ENCODE results near the gene ATXN1.

ATXN1 gene

DNA sequence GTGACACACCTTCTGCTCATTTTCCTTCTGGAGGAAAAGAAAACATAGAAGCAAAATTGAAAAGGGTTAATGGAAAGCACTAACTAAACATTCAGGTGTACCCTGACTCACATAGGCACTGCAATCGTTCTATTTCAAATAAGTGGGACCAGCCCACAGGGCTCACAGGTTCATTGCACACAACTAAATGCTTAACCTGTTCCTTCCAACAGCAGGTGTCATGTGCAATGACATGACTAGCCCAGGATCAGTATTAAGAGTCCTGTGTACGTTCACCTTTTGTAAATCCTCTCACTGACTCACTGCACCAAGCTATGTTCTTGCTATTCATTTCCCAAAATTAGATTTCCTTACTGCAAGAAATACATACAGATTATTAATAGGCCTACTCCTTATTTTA, 371.6 kb downstream of the ATXN1 start:
- POLR2A ChIA-PET: no interaction called here

DNA sequence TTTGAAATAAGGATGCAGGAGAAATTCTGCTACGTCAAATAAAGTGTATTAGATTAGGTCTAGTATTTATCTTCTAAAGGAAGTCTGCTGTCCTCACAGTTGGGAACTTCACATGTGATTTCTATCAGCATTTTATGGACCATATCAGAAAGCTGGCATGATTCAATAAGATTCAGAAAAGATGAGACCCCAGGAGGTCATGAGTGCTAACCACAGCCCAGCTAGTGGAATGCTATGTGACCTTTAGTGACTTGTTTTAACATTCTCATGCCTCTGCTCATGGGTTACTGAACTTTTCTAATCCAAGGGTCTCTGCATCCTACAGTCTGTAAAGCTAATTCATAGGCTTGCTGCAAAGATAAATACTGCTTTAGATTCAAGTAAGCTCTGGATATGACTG, 372.8 kb downstream of the ATXN1 start:
- Histone ChIP-seq H3K27ac (ENCODE audit: extremely low read depth, low read depth, low read length) (no peak overlapping the region), H3K4me1 (ENCODE audit: control insufficient read depth, insufficient read depth, low read length) (no peaks in the 10 kb centered on the region), H3K9me3 (ENCODE audit: control insufficient read depth, insufficient read depth, low read depth, low read length) (no peaks in the 10 kb centered on the region), H3K4me3 (ENCODE audit: low read depth, low read length) (no peak overlapping the region), H3K36me3 (ENCODE audit: control insufficient read depth in 2 of 2, insufficient read depth in 1 of 2, low read length in 2 of 2) (no peaks in the 10 kb centered on the region)
- POLR2A ChIA-PET: no interaction called here
- no peak for TF ChIP-seq RBAK (tag by site-specific recombination; IDR thresholded peaks at IDR 0.05)
- no peak for TF ChIP-seq ZNF544 (tag by site-specific recombination; IDR thresholded peaks at IDR 0.05)
- no peak for TF ChIP-seq ZNF341 (tag by site-specific recombination; IDR thresholded peaks at IDR 0.05; ENCODE audit: low read depth)
- no peak for TF ChIP-seq ZEB2 (tag by site-specific recombination; IDR thresholded peaks at IDR 0.05)
- TF ChIP-seq ZNF600 (tag by site-specific recombination; IDR thresholded peaks at IDR 0.05): no peak
- no peak for TF ChIP-seq MZF1 (tag by site-specific recombination; IDR thresholded peaks at IDR 0.05; ENCODE audit: borderline replicate concordance)
- no peak for TF ChIP-seq GLIS1 (tag by site-specific recombination; IDR thresholded peaks at IDR 0.05)
- TF ChIP-seq, protein P1, sequence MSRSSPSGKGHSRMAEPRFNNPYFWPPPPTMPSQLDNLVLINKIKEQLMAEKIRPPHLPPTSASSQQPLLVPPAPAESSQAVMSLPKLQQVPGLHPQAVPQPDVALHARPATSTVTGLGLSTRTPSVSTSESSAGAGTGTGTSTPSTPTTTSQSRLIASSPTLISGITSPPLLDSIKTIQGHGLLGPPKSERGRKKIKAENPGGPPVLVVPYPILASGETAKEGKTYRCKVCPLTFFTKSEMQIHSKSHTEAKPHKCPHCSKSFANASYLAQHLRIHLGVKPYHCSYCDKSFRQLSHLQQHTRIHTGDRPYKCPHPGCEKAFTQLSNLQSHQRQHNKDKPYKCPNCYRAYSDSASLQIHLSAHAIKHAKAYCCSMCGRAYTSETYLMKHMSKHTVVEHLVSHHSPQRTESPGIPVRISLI (tag by site-specific recombination; IDR thresholded peaks at IDR 0.05): no peak
- TF ChIP-seq ZNF571 (tag by site-specific recombination; IDR thresholded peaks at IDR 0.05): no peak
- no peak for TF ChIP-seq ZNF707 (tag by site-specific recombination; IDR thresholded peaks at IDR 0.05)
- TF ChIP-seq ZNF391 (tag by site-specific recombination; IDR thresholded peaks at IDR 0.05; ENCODE audit: borderline replicate concordance, low read depth): no peak
- no peak for TF ChIP-seq ZNF510 (tag by site-specific recombination; IDR thresholded peaks at IDR 0.05; ENCODE audit: insufficient replicate concordance)
- TF ChIP-seq ZNF37A (tag by site-specific recombination; IDR thresholded peaks at IDR 0.05): no peak
- TF ChIP-seq ATF2 (tag by site-specific recombination; IDR thresholded peaks at IDR 0.05; ENCODE audit: low read depth): no peak
- TF ChIP-seq ZNF701 (tag by site-specific recombination; IDR thresholded peaks at IDR 0.05): no peak
- no peak for TF ChIP-seq GLI2 (tag by site-specific recombination; IDR thresholded peaks at IDR 0.05; ENCODE audit: borderline replicate concordance, low read depth)
- no peak for TF ChIP-seq ZXDB (tag by site-specific recombination; IDR thresholded peaks at IDR 0.05)
- CTCF ChIA-PET: interaction anchor here (0.6 to 1.5 kb wide), 3 partner anchors 57 to 612 kb away, joined by 3 read pairs; no protein-coding TSS in a partner anchor

More for the DNA sequence above, 371.6 kb downstream of the ATXN1 start:
- Histone ChIP-seq H3K27ac (ENCODE audit: extremely low read depth, low read depth, low read length) (no peak overlapping the region), H3K9me3 (ENCODE audit: control insufficient read depth, insufficient read depth, low read depth, low read length) (no peaks in the 10 kb centered on the region), H3K4me1 (ENCODE audit: control insufficient read depth, insufficient read depth, low read length) (no peaks in the 10 kb centered on the region), H3K4me3 (ENCODE audit: low read depth, low read length) (no peak overlapping the region), H3K36me3 (ENCODE audit: control insufficient read depth in 2 of 2, insufficient read depth in 1 of 2, low read length in 2 of 2) (no peaks in the 10 kb centered on the region)
- TF ChIP-seq OSR2 (tag by site-specific recombination; IDR thresholded peaks at IDR 0.05) (no peak), HOXD13 (CRISPR knock-in tag; IDR thresholded peaks at IDR 0.05; ENCODE audit: borderline replicate concordance) (no peak), ZNF223 (tag by site-specific recombination; IDR thresholded peaks at IDR 0.05) (no peak), GFI1B (tag by site-specific recombination; IDR thresholded peaks at IDR 0.05) (no peak), SP3 (tag by site-specific recombination; IDR thresholded peaks at IDR 0.05) (no peak), ZFP41 (tag by site-specific recombination; IDR thresholded peaks at IDR 0.05; ENCODE audit: borderline replicate concordance) (no peak), ZNF37A (tag by site-specific recombination; IDR thresholded peaks at IDR 0.05) (no peak), ZNF560 (tag by site-specific recombination; IDR thresholded peaks at IDR 0.05; ENCODE audit: borderline replicate concordance) (no peak), ZNF311 (tag by site-specific recombination; IDR thresholded peaks at IDR 0.05; ENCODE audit: borderline replicate concordance) (no peak), ZBTB10 (tag by site-specific recombination; IDR thresholded peaks at IDR 0.05) (no peak), ZNF292 (tag by site-specific recombination; IDR thresholded peaks at IDR 0.05; ENCODE audit: borderline replicate concordance, low read depth) (no peak), ZNF792 (tag by site-specific recombination; IDR thresholded peaks at IDR 0.05) (no peak), KLF1 (tag by site-specific recombination; IDR thresholded peaks at IDR 0.05) (no peak), ZNF658 (tag by site-specific recombination; IDR thresholded peaks at IDR 0.05) (no peak), ZNF202 (tag by site-specific recombination; IDR thresholded peaks at IDR 0.05; ENCODE audit: borderline replicate concordance) (no peak)
- TF ChIP-seq, protein P2, sequence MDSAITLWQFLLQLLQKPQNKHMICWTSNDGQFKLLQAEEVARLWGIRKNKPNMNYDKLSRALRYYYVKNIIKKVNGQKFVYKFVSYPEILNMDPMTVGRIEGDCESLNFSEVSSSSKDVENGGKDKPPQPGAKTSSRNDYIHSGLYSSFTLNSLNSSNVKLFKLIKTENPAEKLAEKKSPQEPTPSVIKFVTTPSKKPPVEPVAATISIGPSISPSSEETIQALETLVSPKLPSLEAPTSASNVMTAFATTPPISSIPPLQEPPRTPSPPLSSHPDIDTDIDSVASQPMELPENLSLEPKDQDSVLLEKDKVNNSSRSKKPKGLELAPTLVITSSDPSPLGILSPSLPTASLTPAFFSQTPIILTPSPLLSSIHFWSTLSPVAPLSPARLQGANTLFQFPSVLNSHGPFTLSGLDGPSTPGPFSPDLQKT (IDR thresholded peaks at IDR 0.05; ENCODE audit: borderline replicate concordance, low read depth, low read length): no peak
- CTCF ChIA-PET: interaction anchor here (0.6 to 1.9 kb wide), 4 partner anchors 19 to 71 kb away, joined by 3 to 6 read pairs (median 3); no protein-coding TSS in a partner anchor
